Lung (tissue), 12 donors: ENCODE measurements around the gene MMP24OS. TPM values are rescaled to one million over a fixed set of nuclear protein-coding genes. Genes with fewer than 3 reads are reported as not detected.

Source experiments
- ATAC-seq: fragments of 200-7000 bp; cut with Tn5 transposase; one replicate; pipeline ENCODE4 v1.9.1; 2020; ENCODE audit warnings: moderate number of reproducible peaks; ENCODE audit not compliant: insufficient read depth, low FRiP score
- DNase-seq, 3 donors: peaks; one replicate each; pipeline ENCODE4 v3.0.0-alpha.2; 2013 to 2017
- H3K27ac ChIP-seq, 2 donors: one replicate each; pipeline ENCODE4 v1.5.1; 2013; ENCODE audit warnings: mild to moderate bottlenecking in 2 of 2, moderate library complexity in 2 of 2, control low read depth in 1 of 2, inconsistent platforms in 1 of 2, low read depth in 1 of 2, low read length in 1 of 2
- H3K27me3 ChIP-seq, 3 donors: one replicate each; pipeline ENCODE4 v1.5.1; 2013; ENCODE audit warnings: low read length in 2 of 3; ENCODE audit not compliant: control insufficient read depth in 3 of 3, insufficient read depth in 3 of 3
- H3K36me3 ChIP-seq, 4 donors: one replicate each; pipeline ENCODE4 v1.5.1; 2013; ENCODE audit warnings: low read length in 4 of 4, mild to moderate bottlenecking in 1 of 4, moderate library complexity in 1 of 4; ENCODE audit not compliant: control insufficient read depth in 4 of 4, insufficient read depth in 4 of 4
- H3K4me1 ChIP-seq, 5 donors: one replicate each; pipeline ENCODE4 v1.5.1; 2013; ENCODE audit warnings: low read length in 5 of 5, mild to moderate bottlenecking in 2 of 5, moderate library complexity in 1 of 5; ENCODE audit not compliant: control insufficient read depth in 5 of 5, insufficient read depth in 5 of 5
- H3K4me3 ChIP-seq: one replicate; pipeline ENCODE4 v1.5.1; 2013; ENCODE audit warnings: mild to moderate bottlenecking, control low read depth, moderate library complexity
- H3K9ac ChIP-seq, 2 donors: one replicate each; pipeline ENCODE4 v1.5.1; 2013; ENCODE audit warnings: low read length in 2 of 2, control low read depth in 1 of 2; ENCODE audit not compliant: insufficient read depth in 1 of 2
- H3K9me3 ChIP-seq, 4 donors: one replicate each; pipeline ENCODE4 v1.5.1; 2013; ENCODE audit warnings: low read length in 3 of 4, mild to moderate bottlenecking in 1 of 4, moderate library complexity in 1 of 4; ENCODE audit not compliant: control insufficient read depth in 4 of 4, insufficient read depth in 3 of 4
- CTCF ChIP-seq: IDR thresholded peaks from 2 replicates; pipeline ENCODE4 v1.5.1; 2012; ENCODE audit warnings: mild to moderate bottlenecking; ENCODE audit errors: control extremely low read depth, extremely low read depth
- WGBS, 2 donors: extraction: QIAGEN DNeasy Blood & Tissue Kit; methylation state at CpG; one replicate each; pipeline ENCODE4 v1.1.7; 2013; 5-methylcytosine and 5-hydroxymethylcytosine counted together
- polyA plus RNA-seq, 2 donors: library from polyadenylated mRNA; stranded (reverse); fragments of 200-250 nt; gene quantifications; one replicate each; pipeline ENCODE4 v1.2.1, GENCODE V29; 2013
- total RNA-seq, 2 donors: library from RNA; depleted of rRNA in 1 of 2; stranded (reverse); fragments of >200 nt in 1 of 2; gene quantifications; one replicate each; pipeline ENCODE4 v1.2.1, GENCODE V29; 2014 to 2021
- donor health status: control.
- donor health status: control.
- donor health status: Bipolar disorder and iron deficiency.
- donor health status: healthy.
- donor health status: DM: yes; HTN: yes; CAD: no.

Gene MMP24OS
- total and polyA plus RNA-seq, 4 donors: 27.8 to 117 (median 68.8) TPM

- TF ChIP-seq CTCF: no peak
- no peak overlapping the region for H3K9ac ChIP-seq
- ATAC-seq: no peak
These were observed 41.9 kb upstream of the MMP24OS start for GRCh38 chr20:35319871-35320197.

GRCh38 chr20:35319192-35319870 lies 41.4 kb upstream of the MMP24OS start:
- DNase-seq: no peak
- no peak overlapping the region for H3K9ac ChIP-seq
- no peak overlapping the region for H3K4me3 ChIP-seq
- H3K9me3 ChIP-seq: no peaks in the 10 kb centered on the region
- no peak for TF ChIP-seq CTCF
- peaks cover 0 to 15% (median 8%) of the 10 kb centered on the region in 5 donors for H3K4me1 ChIP-seq
- H3K27me3 ChIP-seq: no peaks in the 10 kb centered on the region
- WGBS, 2 donors: 67 to 89% methylated on average over 5 of the region's 5 CpGs
- peak overlapping the region in 1 of 2 donors; percentile 23 for H3K27ac ChIP-seq
- no peaks in the 10 kb centered on the region for H3K36me3 ChIP-seq
- no peak for ATAC-seq

More at GRCh38 chr20:35319871-35320197, 41.9 kb upstream of the MMP24OS start:
- no peaks in the 10 kb centered on the region for H3K27me3 ChIP-seq
- no peak for DNase-seq
- H3K4me3 ChIP-seq: no peak overlapping the region
- H3K27ac ChIP-seq: peak overlapping the region in 1 of 2 donors; percentile 63
- H3K9me3 ChIP-seq: no peaks in the 10 kb centered on the region
- no peaks in the 10 kb centered on the region for H3K36me3 ChIP-seq
- peaks cover 0 to 15% (median 8%) of the 10 kb centered on the region in 5 donors for H3K4me1 ChIP-seq

GRCh38 chr20:35318502-35319157 lies 40.7 kb upstream of the MMP24OS start:
- Histone ChIP-seq H3K4me1 (peaks cover 0 to 15% (median 8%) of the 10 kb centered on the region in 5 donors), H3K9me3 (no peaks in the 10 kb centered on the region), H3K27me3 (no peaks in the 10 kb centered on the region), H3K36me3 (no peaks in the 10 kb centered on the region), H3K27ac (peak overlapping the region; percentile 41 to 84), H3K9ac (no peak overlapping the region), H3K4me3 (no peak overlapping the region)
- TF ChIP-seq CTCF: no peak
- ATAC-seq (peak; percentile 42), DNase-seq (peak in 1 of 3 donors; percentile 29)
- WGBS, 2 donors: 65 to 79% methylated on average over 6 of the region's 6 CpGs
